Measurements from ENCODE around the gene KDM3A. TPM values are rescaled to one million over a fixed set of nuclear protein-coding genes. Genes with fewer than 3 reads are reported as not detected.

Gene KDM3A
- total and polyA plus RNA-seq, 9 of the 15 experiments (the other 6 are each of a cell fraction or from before 2014, with no cell fraction given) = 7.5 to 95.4 (median 24.8) TPM

- TF ChIP-seq FOXO4 (CRISPR knock-in tag; IDR thresholded peaks at IDR 0.05) = no peak
- TF ChIP-seq ZNF121 (CRISPR knock-in tag; conservative IDR thresholded peaks at IDR 0.05) = no peak
- TF ChIP-seq FOXA1 (IDR thresholded peaks at IDR 0.05; ENCODE audit: borderline replicate concordance) = no peak
- TF ChIP-seq, protein P1, sequence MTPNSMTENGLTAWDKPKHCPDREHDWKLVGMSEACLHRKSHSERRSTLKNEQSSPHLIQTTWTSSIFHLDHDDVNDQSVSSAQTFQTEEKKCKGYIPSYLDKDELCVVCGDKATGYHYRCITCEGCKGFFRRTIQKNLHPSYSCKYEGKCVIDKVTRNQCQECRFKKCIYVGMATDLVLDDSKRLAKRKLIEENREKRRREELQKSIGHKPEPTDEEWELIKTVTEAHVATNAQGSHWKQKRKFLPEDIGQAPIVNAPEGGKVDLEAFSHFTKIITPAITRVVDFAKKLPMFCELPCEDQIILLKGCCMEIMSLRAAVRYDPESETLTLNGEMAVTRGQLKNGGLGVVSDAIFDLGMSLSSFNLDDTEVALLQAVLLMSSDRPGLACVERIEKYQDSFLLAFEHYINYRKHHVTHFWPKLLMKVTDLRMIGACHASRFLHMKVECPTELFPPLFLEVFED (CRISPR knock-in tag; conservative IDR thresholded peaks at IDR 0.05) = peak; percentile 90
- TF ChIP-seq SIN3A (IDR thresholded peaks at IDR 0.05; ENCODE audit: borderline replicate concordance in 2 of 2, control insufficient read depth in 1 of 2, low read depth in 2 of 2, low read length in 2 of 2) = no peak; a peak in 1 of 4 replicates
- TF ChIP-seq ZNF695 (CRISPR knock-in tag; IDR thresholded peaks at IDR 0.05) = 0 out of 2 replicates have a peak, but pooled peaks have one; percentile 65
- TF ChIP-seq RNF219 (CRISPR knock-in tag; IDR thresholded peaks at IDR 0.05) = no peak
- TF ChIP-seq EP400 (IDR thresholded peaks at IDR 0.05) = peak; percentile 98
- peak; percentile 71 for TF ChIP-seq RBBP5 (IDR thresholded peaks at IDR 0.05; ENCODE audit: borderline replicate concordance, insufficient read depth, low read length, poor library complexity, severe bottlenecking)
- no peak for TF ChIP-seq HDAC6 (IDR thresholded peaks at IDR 0.05; ENCODE audit: low read depth, low read length)
- no peak for TF ChIP-seq ZNF778 (CRISPR knock-in tag; IDR thresholded peaks at IDR 0.05)
- TF ChIP-seq TBP (optimal IDR thresholded peaks at IDR 0.05; ENCODE audit: low read depth, low read length) = peak; percentile 81
- TF ChIP-seq ELF4 (CRISPR knock-in tag; IDR thresholded peaks at IDR 0.05) = 0 out of 2 replicates have a peak, but pooled peaks have one; percentile 79
- no peak for TF ChIP-seq PTRF (tag; IDR thresholded peaks at IDR 0.05)
- TF ChIP-seq, protein P2, sequence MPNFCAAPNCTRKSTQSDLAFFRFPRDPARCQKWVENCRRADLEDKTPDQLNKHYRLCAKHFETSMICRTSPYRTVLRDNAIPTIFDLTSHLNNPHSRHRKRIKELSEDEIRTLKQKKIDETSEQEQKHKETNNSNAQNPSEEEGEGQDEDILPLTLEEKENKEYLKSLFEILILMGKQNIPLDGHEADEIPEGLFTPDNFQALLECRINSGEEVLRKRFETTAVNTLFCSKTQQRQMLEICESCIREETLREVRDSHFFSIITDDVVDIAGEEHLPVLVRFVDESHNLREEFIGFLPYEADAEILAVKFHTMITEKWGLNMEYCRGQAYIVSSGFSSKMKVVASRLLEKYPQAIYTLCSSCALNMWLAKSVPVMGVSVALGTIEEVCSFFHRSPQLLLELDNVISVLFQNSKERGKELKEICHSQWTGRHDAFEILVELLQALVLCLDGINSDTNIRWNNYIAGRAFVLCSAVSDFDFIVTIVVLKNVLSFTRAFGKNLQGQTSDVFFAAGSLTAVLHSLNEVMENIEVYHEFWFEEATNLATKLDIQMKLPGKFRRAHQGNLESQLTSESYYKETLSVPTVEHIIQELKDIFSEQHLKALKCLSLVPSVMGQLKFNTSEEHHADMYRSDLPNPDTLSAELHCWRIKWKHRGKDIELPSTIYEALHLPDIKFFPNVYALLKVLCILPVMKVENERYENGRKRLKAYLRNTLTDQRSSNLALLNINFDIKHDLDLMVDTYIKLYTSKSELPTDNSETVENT (CRISPR knock-in tag; IDR thresholded peaks at IDR 0.05) = 0 out of 2 replicates have a peak, but pooled peaks have one; percentile 55
- 0 out of 2 replicates have a peak, but pooled peaks have one; percentile 32 for TF ChIP-seq ZNF764 (CRISPR knock-in tag; IDR thresholded peaks at IDR 0.05; ENCODE audit: low read depth)
- no peak for TF ChIP-seq POLR3G (IDR thresholded peaks at IDR 0.05; ENCODE audit: extremely low read depth, insufficient read length, insufficient replicate concordance)
- no peak for TF ChIP-seq ZNF277 (CRISPR knock-in tag; IDR thresholded peaks at IDR 0.05; ENCODE audit: borderline replicate concordance)
These were observed at the start of gene KDM3A (continued) for GRCh38 chr2:86440631-86441391.
